Left renal cortex interstitium (tissue), 4 donors: Measurements from ENCODE around the gene PTPRM. TPM values are rescaled to one million over a fixed set of nuclear protein-coding genes. Genes with fewer than 3 reads are reported as not detected.
A peak's percentile ranks its signal among the peaks of the same experiment; 100 is the strongest.

Source experiments
- DNase-seq, 4 donors: peaks; one replicate each; pipeline ENCODE4 v3.0.0-alpha.2; 2013; ENCODE audit warnings: low read depth in 4 of 4, low spot score in 2 of 4, missing footprints in 1 of 4
- polyA plus RNA-seq, 4 donors: library from polyadenylated mRNA; unstranded; fragments of 120-200 nt; gene quantifications; one replicate each; pipeline ENCODE4 v1.2.1, GENCODE V29; 2013; ENCODE audit not compliant: insufficient read length in 4 of 4

Gene PTPRM
- polyA plus RNA-seq, 4 donors, result 80.9 to 108 (median 89.7) TPM

DNA sequence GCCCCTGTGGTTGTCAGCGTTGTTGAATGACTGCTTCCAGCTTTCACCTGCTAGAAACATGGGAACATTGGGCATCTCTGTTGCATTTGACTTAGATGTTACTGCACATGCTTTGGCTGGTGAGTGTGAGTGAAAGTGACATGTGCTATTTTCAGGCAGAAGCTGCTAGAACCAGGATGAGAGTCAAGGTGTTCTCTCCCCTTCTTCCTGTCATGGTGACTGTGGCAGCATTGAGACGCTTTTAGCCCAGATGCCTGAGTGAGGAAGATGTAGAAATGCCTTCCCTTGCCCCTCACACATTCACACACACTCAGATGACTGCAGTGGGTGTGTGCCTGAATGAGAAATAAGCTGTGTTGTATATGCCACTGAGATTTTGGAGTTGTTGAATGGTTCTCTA lies 220.2 kb downstream of the PTPRM start:
- DNase-seq, result no peak

GRCh38 chr18:7789856-7790552 lies 222.9 kb downstream of the PTPRM start:
- peak in 2 of 4 donors; percentile 15 to 33 for DNase-seq

GRCh38 chr18:7793100-7793499 lies 226.0 kb downstream of the PTPRM start:
- no peak for DNase-seq

DNA sequence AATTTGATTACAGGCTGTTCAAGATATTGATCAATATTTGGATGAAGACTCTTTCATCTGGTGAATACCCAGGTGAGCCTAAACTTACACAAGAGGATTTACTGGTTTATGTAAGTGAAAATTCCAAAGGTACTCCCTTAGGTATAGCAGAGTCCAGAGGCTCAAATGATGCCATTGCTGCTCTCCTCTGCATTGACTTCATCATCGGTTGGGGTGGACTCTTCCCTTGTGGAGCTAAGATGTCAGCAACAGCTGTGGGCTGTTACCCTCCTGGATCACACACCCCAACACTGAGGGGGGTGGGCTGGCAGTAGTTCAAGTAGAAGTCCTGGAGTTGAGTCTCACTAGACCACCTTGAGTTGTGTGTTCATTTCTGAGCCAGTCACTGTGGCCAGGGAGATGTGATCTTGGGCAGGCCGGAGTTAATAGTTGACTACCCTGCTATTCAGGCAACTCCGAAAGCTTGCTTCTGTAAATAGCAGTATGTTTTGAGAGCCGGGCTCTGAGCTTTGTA lies 236.9 kb downstream of the PTPRM start:
- DNase-seq, result no peak

DNA sequence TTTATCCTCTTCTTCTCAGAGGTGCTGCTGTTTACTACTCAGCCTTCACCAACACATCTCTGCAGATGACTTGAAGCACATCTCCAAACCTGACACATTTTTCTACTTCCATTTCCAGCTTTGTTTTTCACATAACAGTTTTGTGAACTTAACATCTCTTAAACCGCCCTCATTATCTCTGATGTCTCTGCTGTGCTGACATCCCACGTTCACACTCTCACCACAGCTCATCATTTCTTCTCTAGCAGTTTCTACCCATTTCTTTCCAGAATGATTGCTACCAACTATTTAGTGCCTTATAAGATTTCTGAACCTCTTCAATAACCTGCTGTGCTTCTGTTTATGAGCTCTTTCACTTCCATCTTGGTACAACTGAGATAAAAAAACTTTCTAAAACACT lies 238.0 kb downstream of the PTPRM start:
- no peak for DNase-seq

DNA sequence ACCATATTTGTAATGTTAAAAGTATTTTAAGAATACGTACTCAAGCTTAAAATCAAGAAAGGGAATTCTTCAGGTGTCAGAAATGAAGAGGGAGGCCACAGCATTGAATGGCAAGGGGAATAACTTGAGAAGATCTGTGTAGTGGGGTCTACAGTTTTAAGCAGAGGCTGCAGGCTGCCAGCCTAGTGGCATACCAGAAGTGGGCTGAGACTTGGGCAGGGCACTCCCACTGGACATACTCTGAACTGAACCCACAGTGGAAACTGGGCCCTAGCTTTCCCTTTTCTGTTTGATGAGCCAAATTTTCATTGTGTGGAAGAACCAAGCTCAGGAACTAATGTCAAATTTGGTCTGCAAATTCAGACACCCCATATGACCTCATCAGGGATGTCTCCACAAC lies 238.8 kb downstream of the PTPRM start:
- DNase-seq, result no peak

- DNase-seq, result no peak
Observed at GRCh38 chr18:7807936-7808453, 240.9 kb downstream of the PTPRM start.

DNA sequence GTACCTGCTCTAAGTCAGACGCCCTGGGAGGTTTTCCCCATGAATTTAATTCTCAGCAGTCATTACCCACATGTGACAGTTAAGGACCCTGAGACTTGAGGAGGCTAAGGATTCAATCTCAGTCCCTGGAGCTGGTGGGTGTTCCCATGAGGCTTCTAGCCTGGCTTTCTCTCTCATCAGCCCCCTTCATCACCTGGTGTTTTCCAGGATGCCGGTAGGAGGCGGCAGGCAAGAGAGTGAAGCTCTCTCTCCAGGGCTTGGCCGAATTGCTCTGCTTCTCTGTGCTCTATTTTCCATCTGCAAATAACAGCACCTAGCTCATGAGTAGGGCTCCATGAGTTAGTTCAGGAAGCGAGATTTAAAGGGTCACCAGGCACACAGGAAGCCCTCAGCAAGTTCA lies 241.9 kb downstream of the PTPRM start:
- DNase-seq, result no peak

DNA sequence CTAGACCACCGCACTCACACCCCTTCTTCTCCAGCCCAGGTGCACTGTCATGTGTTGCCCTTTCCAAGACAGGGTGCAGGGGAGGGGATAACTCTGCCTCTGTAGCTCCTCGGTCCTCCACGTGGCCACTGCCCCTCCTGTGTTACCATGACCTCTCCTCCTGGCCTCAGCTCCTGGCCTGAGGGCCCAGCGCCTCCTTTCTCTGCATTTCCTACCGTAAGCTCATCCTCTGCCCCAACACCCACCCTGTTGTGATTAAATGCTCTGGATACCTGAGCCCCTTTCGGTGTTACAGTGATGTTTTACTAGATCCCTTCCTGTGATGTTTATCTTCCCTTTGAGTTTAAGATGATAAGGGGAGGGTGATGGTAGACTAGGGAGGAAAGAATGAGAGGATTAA lies 242.3 kb downstream of the PTPRM start:
- no peak for DNase-seq

- no peak for DNase-seq
Observed at GRCh38 chr18:7809978-7810377, 242.9 kb downstream of the PTPRM start.

DNA sequence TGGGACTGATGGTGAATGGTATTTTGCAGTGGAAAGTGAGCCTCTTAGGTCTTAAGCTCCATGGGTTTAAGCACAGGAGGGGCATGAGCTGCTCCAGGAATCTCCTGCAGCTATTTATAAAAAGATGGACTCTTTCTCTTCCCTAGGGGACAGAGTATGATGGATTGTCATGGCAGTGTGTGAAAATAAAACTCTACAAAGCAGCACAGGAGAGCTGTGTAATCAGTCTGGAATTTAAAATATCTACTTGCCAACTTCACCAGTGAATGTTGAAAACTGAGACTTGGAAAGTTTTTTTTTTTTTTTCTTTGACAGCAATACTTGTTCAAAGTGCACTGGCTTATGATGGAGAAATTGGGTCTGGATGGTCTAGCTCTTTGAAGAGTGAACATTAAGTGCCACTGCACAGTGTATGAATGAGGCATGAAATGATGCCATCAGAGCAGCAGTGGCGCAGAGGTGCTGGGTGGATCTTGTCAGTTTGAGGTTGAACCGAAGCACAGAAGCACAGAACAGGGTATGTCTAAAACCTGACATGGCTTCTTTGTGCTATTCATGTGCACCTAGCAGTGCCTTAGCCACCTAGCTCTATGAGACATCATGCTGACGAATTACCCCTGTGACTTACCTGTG lies 245.4 kb downstream of the PTPRM start:
- DNase-seq, result no peak

GRCh38 chr18:7813131-7813530 lies 246.0 kb downstream of the PTPRM start:
- no peak for DNase-seq

GRCh38 chr18:7814754-7815315 lies 247.7 kb downstream of the PTPRM start:
- no peak for DNase-seq

DNA sequence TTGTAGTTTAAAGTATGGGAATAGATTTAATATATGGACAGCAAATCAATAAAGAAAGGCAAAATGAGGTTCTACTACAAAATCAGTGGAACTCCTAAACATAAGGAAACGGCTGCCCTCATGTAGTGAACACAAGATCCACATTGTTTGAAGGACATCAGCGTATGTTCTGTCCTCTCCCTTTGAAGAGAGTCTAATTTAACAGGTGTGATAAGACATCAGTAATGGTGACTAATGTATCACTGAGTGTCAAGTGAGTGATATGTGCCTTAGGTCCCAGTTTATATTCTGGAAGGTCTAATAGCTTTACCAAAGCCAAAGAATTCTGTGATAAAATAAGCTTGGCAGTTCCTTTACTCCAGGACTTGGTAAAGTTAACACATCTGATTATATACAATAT lies 248.7 kb downstream of the PTPRM start:
- no peak for DNase-seq

DNA sequence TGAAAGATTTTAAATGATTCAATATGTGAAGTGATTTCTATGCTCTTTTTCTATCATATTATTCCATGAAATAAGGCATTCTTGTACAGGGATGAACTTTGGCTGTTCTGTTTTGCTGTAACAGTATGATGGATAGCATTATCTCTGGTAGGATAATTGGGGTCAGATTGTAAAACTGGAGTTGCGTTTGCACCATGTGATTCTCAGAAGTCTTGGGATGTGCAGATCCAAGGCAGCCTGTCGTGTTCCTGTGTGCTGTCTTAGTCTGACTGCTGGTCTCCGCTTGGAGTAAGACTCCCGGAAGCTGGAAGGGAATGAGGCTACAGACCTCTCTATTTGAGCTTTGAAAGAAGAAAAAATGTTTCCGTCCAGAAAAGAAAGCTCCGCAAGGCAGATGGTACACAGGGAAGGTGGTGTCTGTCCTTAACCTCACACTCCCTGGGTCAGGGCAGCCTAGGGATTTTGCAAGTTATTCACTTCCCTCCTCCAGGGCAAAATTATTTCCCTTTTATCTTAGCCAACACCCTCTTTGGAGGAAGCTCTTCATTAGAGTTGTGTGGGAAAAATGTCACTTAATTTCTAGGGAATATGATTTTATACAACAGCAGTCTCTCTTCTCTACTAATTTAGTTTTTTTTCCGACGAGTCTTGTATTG lies 250.6 kb downstream of the PTPRM start:
- DNase-seq, result no peak

- DNase-seq, result no peak
Observed at GRCh38 chr18:7821784-7822183, 254.7 kb downstream of the PTPRM start.

DNA sequence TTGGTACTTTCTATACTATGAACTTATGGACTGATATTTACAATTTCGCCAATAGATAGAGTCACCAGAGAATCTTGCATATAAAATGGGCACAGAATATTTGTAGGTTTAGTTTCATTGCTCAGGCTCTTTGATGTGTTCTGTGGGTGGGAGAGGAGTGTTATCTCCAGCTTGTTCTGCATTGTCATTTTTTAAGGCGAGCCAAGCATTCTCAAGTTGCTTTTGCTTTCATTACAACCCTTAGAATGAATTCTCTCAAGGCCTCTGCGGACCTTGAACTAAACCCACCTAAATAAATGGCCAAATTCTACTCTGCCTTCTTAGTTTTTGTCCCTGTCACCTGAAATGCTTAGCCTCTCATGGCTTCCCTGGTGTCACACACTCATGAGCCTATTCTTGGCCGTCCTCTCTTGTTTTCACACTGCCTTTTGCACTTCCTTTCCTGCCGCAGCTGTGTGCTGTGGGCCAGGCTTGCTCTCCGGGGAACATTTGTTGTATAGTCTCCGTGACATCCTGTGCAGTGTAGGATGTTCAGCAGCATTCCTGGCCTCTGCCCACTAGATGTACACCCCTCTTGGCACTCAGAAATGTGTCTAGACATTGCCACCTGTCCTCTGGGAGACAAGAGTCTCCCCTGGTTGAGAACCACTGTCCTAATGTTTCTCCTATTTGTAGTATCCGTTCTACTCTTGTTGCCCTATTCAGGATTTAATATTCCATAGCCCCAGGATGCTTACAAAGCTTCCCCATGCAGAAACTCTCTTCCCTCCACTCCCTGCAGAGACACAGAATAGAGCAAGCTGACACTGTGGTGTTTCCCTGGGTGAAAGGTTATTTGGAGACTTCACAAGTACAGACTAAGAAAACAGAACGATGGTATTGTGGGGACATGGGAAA lies 255.6 kb downstream of the PTPRM start:
- DNase-seq, result peak in 1 of 4 donors; percentile 6

GRCh38 chr18:7824970-7825369 lies 257.9 kb downstream of the PTPRM start:
- no peak for DNase-seq

- no peak for DNase-seq
Observed at GRCh38 chr18:7830468-7830867, 263.4 kb downstream of the PTPRM start.

- DNase-seq, result no peak
Observed at GRCh38 chr18:7839548-7839947, 272.4 kb downstream of the PTPRM start.
